Neural cell (in vitro differentiated cells): Measurements from ENCODE around the gene SLC8A3. TPM values are rescaled to one million over a fixed set of nuclear protein-coding genes. Genes with fewer than 3 reads are reported as not detected.

ENCODE experiments used
- H2AFZ ChIP-seq: fragments of 200-600, 300-800 bp; sonication (generic), shearing (Covaris generic); 2 replicates; pipeline ENCODE4 v1.6.0; 2014; ENCODE audit warnings: low read depth, mild to moderate bottlenecking, antibody characterized with exemption, low read length, moderate library complexity
- H3F3A ChIP-seq: fragments of 200-600 bp; shearing (Covaris generic); 2 replicates; pipeline ENCODE4 v1.6.1; 2016; ENCODE audit warnings: mild to moderate bottlenecking, moderate library complexity, mixed read lengths, antibody characterized with exemption, low read length; ENCODE audit not compliant: insufficient read depth, poor library complexity, severe bottlenecking
- H3K27ac ChIP-seq: fragments of 200-600, 300-800 bp; sonication (generic), shearing (Covaris generic); 2 replicates; pipeline ENCODE4 v1.5.1; 2014; ENCODE audit warnings: mild to moderate bottlenecking, low read length, moderate library complexity
- H3K27me3 ChIP-seq: fragments of 300-800, 200-600 bp; sonication (generic), shearing (Covaris generic); 2 replicates; pipeline ENCODE4 v1.6.0; 2014; ENCODE audit warnings: mild to moderate bottlenecking, low read depth, low read length, moderate library complexity; ENCODE audit not compliant: insufficient read depth
- H3K36me3 ChIP-seq: fragments of 300-800, 200-600 bp; sonication (generic), shearing (Covaris generic); 2 replicates; pipeline ENCODE4 v1.5.1; 2014; ENCODE audit warnings: mild to moderate bottlenecking, antibody characterized with exemption, low read length, moderate library complexity; ENCODE audit not compliant: insufficient read depth
- H3K4me2 ChIP-seq: fragments of 300-800, 200-600 bp; sonication (generic), shearing (Covaris generic); 2 replicates; pipeline ENCODE4 v1.6.0; 2014; ENCODE audit warnings: mild to moderate bottlenecking, low read length
- H3K4me3 ChIP-seq: fragments of 300-800, 200-600 bp; sonication (generic), shearing (Covaris generic); 2 replicates; pipeline ENCODE4 v1.5.1; 2014; ENCODE audit warnings: mild to moderate bottlenecking, low read length, moderate library complexity
- H3K79me2 ChIP-seq: fragments of 200-600 bp; shearing (Covaris generic); replicated peaks from 2 replicates; pipeline ENCODE4 v1.6.0; 2014; ENCODE audit warnings: mild to moderate bottlenecking, low read length, moderate library complexity; ENCODE audit not compliant: insufficient read depth
- H3K9ac ChIP-seq: fragments of 300-800, 200-600 bp; sonication (generic), shearing (Covaris generic); 2 replicates; pipeline ENCODE4 v1.6.1; 2016; ENCODE audit warnings: mild to moderate bottlenecking, low read length, mixed read lengths
- H3K9me2 ChIP-seq: fragments of 200-600 bp; shearing (Covaris generic); 2 replicates; pipeline ENCODE4 v1.6.1; 2016; ENCODE audit warnings: mild to moderate bottlenecking, low read length, mixed read lengths; ENCODE audit not compliant: insufficient read depth
- H3K9me3 ChIP-seq: fragments of 200-600, 300-800 bp; sonication (generic), shearing (Covaris generic); 2 replicates; pipeline ENCODE4 v1.6.1; 2016; ENCODE audit warnings: mild to moderate bottlenecking, mixed run types, low read length, moderate library complexity, mixed read lengths
- H4K20me1 ChIP-seq: fragments of 200-600 bp; shearing (Covaris generic); 2 replicates; pipeline ENCODE4 v1.6.1; 2016; ENCODE audit warnings: mild to moderate bottlenecking, mixed run types; ENCODE audit not compliant: insufficient read depth
- CTCF ChIP-seq: fragments of 450-650 bp; IDR thresholded peaks from 2 replicates; pipeline ENCODE4 v1.5.1; 2014; ENCODE audit warnings: antibody characterized with exemption, mild to moderate bottlenecking, moderate library complexity; ENCODE audit not compliant: poor library complexity, severe bottlenecking
- EP300 ChIP-seq: fragments of 450-650 bp; conservative IDR thresholded peaks from 2 replicates; pipeline ENCODE4 v1.6.1; 2014; ENCODE audit warnings: antibody characterized with exemption, mild to moderate bottlenecking, moderate library complexity; ENCODE audit not compliant: poor library complexity, severe bottlenecking
- EZH2 ChIP-seq: fragments of 200-600, 300-800 bp; shearing (Covaris generic), sonication (generic); IDR thresholded peaks from 2 replicates; pipeline ENCODE4 v1.6.1; 2014; ENCODE audit warnings: antibody characterized with exemption, low read length, borderline replicate concordance, mild to moderate bottlenecking; ENCODE audit not compliant: insufficient read depth, poor library complexity, severe bottlenecking
- MXI1 ChIP-seq: fragments of 450-650 bp; conservative IDR thresholded peaks from 2 replicates; pipeline ENCODE4 v1.6.1; 2014; ENCODE audit warnings: antibody characterized with exemption, mild to moderate bottlenecking; ENCODE audit not compliant: poor library complexity, severe bottlenecking
- POLR2AphosphoS5 ChIP-seq: IDR thresholded peaks from 2 replicates; pipeline ENCODE4 v1.6.1; 2012
- RAD21 ChIP-seq: fragments of 450-650 bp; conservative IDR thresholded peaks from 2 replicates; pipeline ENCODE4 v1.6.1; 2014; ENCODE audit warnings: antibody characterized with exemption, mild to moderate bottlenecking, moderate library complexity
- REST ChIP-seq: IDR thresholded peaks from 2 replicates; pipeline ENCODE4 v1.6.1; 2012; ENCODE audit warnings: borderline replicate concordance
- SMC3 ChIP-seq: fragments of 450-650 bp; conservative IDR thresholded peaks from 2 replicates; pipeline ENCODE4 v1.6.1; 2014; ENCODE audit warnings: antibody characterized with exemption, mild to moderate bottlenecking, moderate library complexity; ENCODE audit not compliant: poor library complexity
- TAF1 ChIP-seq: IDR thresholded peaks from 2 replicates; pipeline ENCODE4 v1.6.1; 2012; ENCODE audit warnings: low read depth
- polyA plus RNA-seq: library from polyadenylated mRNA; depleted of rRNA; stranded (reverse); fragments of >200 nt; gene quantifications from 2 replicates; pipeline ENCODE4 v1.2.3, GENCODE V29; 2014

Gene SLC8A3
- polyA plus RNA-seq, 1 donor from 2014 or later = 2.9 TPM

- Histone ChIP-seq H3K4me3 (no peak overlapping the region), H4K20me1 (no peaks in the 10 kb centered on the region)
Observed at GRCh38 chr14:70130482-70130881, 58.3 kb downstream of the SLC8A3 start.

GRCh38 chr14:70127186-70127585, 61.6 kb downstream of the SLC8A3 start:
- Histone ChIP-seq H3K9me2 (no peaks in the 10 kb centered on the region), H3K4me3 (no peak overlapping the region), H3K4me2 (no peak overlapping the region), H3K79me2 (no peaks in the 10 kb centered on the region), H3F3A (no peaks in the 10 kb centered on the region), H3K27me3 (no peaks in the 10 kb centered on the region), H3K27ac (no peak overlapping the region), H3K9ac (no peak overlapping the region), H3K36me3 (no peaks in the 10 kb centered on the region), H2AFZ (no peak overlapping the region), H4K20me1 (no peaks in the 10 kb centered on the region), H3K9me3 (no peaks in the 10 kb centered on the region)
- no peak for TF ChIP-seq REST
- TF ChIP-seq EP300 = no peak
- no peak for TF ChIP-seq EZH2
- no peak for TF ChIP-seq CTCF
- TF ChIP-seq MXI1 = no peak
- no peak for TF ChIP-seq TAF1

More at GRCh38 chr14:70130482-70130881, 58.3 kb downstream of the SLC8A3 start:
- H3K27ac ChIP-seq = no peak overlapping the region
- no peaks in the 10 kb centered on the region for H3K9me3 ChIP-seq
- no peaks in the 10 kb centered on the region for H3K9me2 ChIP-seq
- no peak overlapping the region for H3K9ac ChIP-seq
- no peaks in the 10 kb centered on the region for H3K79me2 ChIP-seq
- H2AFZ ChIP-seq = no peak overlapping the region
- H3F3A ChIP-seq = no peaks in the 10 kb centered on the region
- no peaks in the 10 kb centered on the region for H3K27me3 ChIP-seq
- H3K36me3 ChIP-seq = no peaks in the 10 kb centered on the region
- peak; percentile 64 for TF ChIP-seq POLR2AphosphoS5
- TF ChIP-seq EZH2 = no peak
- no peak for TF ChIP-seq REST
- no peak for TF ChIP-seq EP300
- TF ChIP-seq CTCF = no peak
- TF ChIP-seq SMC3 = no peak
- no peak for TF ChIP-seq RAD21
- no peak for TF ChIP-seq TAF1
- TF ChIP-seq MXI1 = peak; percentile 27
- no peak overlapping the region for H3K4me2 ChIP-seq
